ENCODE data around the gene FKBP1A.
A peak's percentile ranks its signal among the peaks of the same experiment; 100 is the strongest.

Gene FKBP1A

DNA sequence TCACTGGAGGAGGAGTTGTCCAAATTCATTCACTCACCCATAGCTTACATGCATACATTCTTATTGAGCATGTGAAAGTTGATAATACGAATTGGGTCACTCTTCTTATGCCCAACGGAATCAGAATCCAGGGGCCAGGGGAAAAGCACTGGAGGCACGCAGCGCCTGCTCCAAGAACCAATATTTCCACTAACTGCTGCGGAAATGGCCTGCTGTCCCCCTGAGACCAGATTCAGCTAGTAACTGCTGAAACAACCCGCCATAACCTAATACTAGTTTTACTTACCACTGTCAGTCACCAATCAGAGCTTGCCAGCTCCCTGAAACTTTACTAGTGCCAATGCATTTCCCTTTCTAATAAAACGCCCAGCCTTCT is 641 bp upstream of the FKBP1A start:
- Histone ChIP-seq H3K9ac (ENCODE audit: low read depth, low read length) (peak overlapping the region; percentile 86), H3K36me3 (ENCODE audit: insufficient read depth, low read length) (peaks cover 20% of the 10 kb centered on the region), H3K4me1 (ENCODE audit: control insufficient read depth, insufficient read depth, low read length) (peaks cover 38% of the 10 kb centered on the region), H3K9me3 (replicated peaks; ENCODE audit: low read length) (no peaks in the 10 kb centered on the region), H3K4me3 (ENCODE audit: low read length) (peak overlapping the region; percentile 97), H3K27me3 (ENCODE audit: control insufficient read depth, insufficient read depth, low read length) (peaks cover 7% of the 10 kb centered on the region), H3K4me2 (ENCODE audit: low read length) (peak overlapping the region; percentile 90)

DNA sequence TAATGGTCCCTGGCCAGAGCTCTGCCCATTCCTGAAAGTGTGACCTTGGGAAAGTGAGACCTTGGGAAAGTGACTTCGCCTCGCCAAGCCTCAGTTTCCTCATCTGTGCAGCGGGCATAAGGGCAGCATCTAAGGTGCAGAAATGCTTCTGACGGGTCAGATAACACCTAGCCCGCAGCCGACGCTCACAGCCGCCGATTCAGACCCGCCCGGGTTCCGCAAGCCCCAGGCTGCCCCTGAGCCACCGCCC is 486 bp downstream of the FKBP1A start:
- H3K9ac ChIP-seq (ENCODE audit: low read depth, low read length): peak overlapping the region; percentile 86
- H3K4me3 ChIP-seq (ENCODE audit: low read length): peak overlapping the region; percentile 97
- H3K9me3 ChIP-seq (replicated peaks; ENCODE audit: low read length): no peaks in the 10 kb centered on the region
- H3K4me1 ChIP-seq (ENCODE audit: control insufficient read depth, insufficient read depth, low read length): peaks cover 45% of the 10 kb centered on the region
- H3K36me3 ChIP-seq (ENCODE audit: insufficient read depth, low read length): peaks cover 20% of the 10 kb centered on the region
- H3K4me2 ChIP-seq (ENCODE audit: low read length): peak overlapping the region; percentile 90
- peaks cover 7% of the 10 kb centered on the region for H3K27me3 ChIP-seq (ENCODE audit: control insufficient read depth, insufficient read depth, low read length)

DNA sequence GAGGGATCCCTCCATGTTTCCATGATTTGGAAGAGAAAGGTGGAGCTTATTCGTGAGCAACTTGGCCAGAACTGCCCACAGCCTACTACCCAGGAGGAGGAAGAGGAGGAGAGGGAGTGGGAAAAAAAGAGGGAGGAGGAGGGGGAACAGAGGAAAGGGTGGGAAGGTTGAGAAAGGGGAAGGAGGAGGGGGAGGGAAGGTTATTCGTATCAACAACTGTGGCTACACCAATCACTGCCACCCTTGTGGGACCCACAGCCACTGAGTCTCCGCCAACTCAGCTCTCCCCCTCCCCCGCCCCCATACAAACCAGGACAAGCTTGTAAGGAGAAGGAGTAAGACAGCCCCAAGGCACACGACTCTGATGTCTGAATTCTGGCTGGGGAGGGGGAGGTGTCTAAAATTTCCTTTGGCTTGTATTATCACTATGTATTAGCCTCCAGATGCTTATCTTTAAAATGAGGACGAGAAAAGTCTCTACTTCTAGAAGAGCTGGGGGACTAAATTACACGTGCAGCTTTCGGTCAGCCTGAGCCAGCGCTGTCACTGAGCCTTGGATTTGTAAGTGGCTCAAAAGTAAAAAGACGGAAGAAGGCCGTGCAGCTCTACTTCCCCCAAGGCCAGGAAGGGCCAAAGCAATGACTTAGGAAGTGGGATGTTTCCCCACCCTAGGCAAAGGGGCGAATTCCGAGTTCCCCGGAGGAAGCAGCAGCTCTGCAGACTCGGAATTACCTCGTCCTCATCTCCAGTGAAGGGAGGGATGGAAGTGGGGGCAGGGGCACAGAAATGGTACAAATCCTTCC is 1.0 kb downstream of the FKBP1A start:
- H3K9ac ChIP-seq (ENCODE audit: low read depth, low read length): peak overlapping the region; percentile 86
- peaks cover 20% of the 10 kb centered on the region for H3K36me3 ChIP-seq (ENCODE audit: insufficient read depth, low read length)
- peaks cover 7% of the 10 kb centered on the region for H3K27me3 ChIP-seq (ENCODE audit: control insufficient read depth, insufficient read depth, low read length)
- H3K4me1 ChIP-seq (ENCODE audit: control insufficient read depth, insufficient read depth, low read length): peaks cover 45% of the 10 kb centered on the region
- peak overlapping the region; percentile 90 for H3K4me2 ChIP-seq (ENCODE audit: low read length)
- H3K4me3 ChIP-seq (ENCODE audit: low read length): peak overlapping the region; percentile 97
- no peaks in the 10 kb centered on the region for H3K9me3 ChIP-seq (replicated peaks; ENCODE audit: low read length)

DNA sequence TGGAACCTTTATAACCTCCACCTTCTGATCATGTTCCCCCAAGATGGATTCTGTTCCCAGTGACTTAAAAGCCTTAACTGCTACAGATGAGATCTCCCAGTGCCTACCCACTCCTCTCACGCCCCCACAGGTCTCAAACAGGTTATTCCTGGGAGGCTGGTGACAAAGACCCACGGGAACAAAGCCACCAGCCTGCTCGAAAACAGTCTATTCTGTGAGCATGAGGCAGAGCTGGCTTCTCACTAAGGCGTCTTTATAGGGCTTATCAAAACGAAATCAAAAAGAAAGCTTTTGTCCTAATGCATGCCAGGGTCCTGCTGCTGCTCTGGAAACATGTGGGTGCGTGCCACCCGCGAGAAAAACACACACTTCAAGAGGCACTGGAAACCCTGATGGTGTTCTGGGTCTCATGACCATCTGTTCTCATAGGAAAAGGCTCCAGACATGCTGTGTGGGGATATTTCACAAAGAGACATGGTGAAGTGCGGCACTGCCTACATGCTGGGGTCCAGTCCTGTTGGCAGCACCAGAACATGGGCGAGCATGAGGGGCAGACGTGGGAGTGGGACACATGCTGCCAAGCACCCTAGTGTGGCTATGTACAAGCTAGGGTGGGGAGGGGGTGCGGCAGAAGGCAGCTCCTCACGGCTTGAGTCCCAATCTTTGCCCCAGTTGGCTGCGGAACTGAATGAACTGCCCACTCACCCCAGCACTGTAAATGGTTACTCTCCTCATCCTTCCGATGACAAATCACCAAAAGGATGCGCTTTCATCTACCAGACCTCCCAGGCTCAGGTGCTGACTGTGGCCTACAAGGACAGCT is 2.1 kb downstream of the FKBP1A start:
- H3K4me1 ChIP-seq (ENCODE audit: control insufficient read depth, insufficient read depth, low read length): peaks cover 45% of the 10 kb centered on the region

DNA sequence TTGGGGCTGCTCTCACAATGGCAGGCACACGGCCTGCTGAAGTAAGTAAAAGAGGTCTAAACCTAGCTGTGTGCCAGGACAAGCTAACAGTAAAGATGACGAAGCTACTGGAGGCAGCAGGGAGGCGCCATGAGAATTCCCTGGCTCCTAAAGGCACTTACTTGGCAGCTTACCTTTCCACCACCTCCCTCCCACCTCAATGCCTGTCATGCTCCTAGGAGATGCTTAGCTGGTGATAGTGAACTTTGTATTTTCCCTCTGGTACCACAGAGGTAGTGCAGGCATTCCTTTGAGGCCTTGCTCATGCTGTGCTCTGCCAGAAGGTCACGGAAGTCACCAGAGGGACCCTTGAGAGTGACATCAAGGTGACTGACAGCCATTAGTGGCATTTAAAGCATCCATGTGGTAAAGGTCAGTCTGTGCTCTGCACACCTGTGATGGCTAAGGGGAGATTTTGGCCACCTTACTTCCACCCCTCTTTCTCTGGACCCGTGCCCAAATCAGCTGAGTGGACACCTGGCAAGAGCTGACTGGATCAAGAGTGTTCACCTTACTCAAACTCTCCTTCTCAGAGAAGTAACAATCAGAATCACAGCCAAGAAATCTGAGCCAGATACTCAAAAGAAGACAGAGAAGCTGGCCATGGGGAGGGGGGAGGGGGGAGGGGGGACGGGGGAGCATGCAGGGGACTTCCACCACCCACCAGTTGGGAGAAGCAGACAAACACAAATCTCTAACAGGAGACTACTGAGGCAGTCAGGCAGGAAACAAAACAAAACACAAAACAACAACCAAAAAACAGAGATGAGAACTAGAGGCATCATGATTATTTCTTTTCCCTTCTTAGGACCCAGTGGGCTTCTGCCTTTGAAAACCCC is 2.9 kb downstream of the FKBP1A start:
- no peaks in the 10 kb centered on the region for H3K27me3 ChIP-seq (ENCODE audit: control insufficient read depth, insufficient read depth, low read length)
- H3K4me2 ChIP-seq (ENCODE audit: low read length): peak overlapping the region; percentile 90
- peak overlapping the region; percentile 86 for H3K9ac ChIP-seq (ENCODE audit: low read depth, low read length)
- no peaks in the 10 kb centered on the region for H3K9me3 ChIP-seq (replicated peaks; ENCODE audit: low read length)
- H3K4me3 ChIP-seq (ENCODE audit: low read length): peak overlapping the region; percentile 97
- peaks cover 37% of the 10 kb centered on the region for H3K36me3 ChIP-seq (ENCODE audit: insufficient read depth, low read length)
- peaks cover 45% of the 10 kb centered on the region for H3K4me1 ChIP-seq (ENCODE audit: control insufficient read depth, insufficient read depth, low read length)

More for the DNA sequence above, 2.1 kb downstream of the FKBP1A start:
- H3K9ac ChIP-seq (ENCODE audit: low read depth, low read length): peak overlapping the region; percentile 86
- H3K4me2 ChIP-seq (ENCODE audit: low read length): peak overlapping the region; percentile 90
- H3K4me3 ChIP-seq (ENCODE audit: low read length): peak overlapping the region; percentile 97
- peaks cover 31% of the 10 kb centered on the region for H3K36me3 ChIP-seq (ENCODE audit: insufficient read depth, low read length)
- peaks cover 2% of the 10 kb centered on the region for H3K27me3 ChIP-seq (ENCODE audit: control insufficient read depth, insufficient read depth, low read length)
- H3K9me3 ChIP-seq (replicated peaks; ENCODE audit: low read length): no peaks in the 10 kb centered on the region

DNA sequence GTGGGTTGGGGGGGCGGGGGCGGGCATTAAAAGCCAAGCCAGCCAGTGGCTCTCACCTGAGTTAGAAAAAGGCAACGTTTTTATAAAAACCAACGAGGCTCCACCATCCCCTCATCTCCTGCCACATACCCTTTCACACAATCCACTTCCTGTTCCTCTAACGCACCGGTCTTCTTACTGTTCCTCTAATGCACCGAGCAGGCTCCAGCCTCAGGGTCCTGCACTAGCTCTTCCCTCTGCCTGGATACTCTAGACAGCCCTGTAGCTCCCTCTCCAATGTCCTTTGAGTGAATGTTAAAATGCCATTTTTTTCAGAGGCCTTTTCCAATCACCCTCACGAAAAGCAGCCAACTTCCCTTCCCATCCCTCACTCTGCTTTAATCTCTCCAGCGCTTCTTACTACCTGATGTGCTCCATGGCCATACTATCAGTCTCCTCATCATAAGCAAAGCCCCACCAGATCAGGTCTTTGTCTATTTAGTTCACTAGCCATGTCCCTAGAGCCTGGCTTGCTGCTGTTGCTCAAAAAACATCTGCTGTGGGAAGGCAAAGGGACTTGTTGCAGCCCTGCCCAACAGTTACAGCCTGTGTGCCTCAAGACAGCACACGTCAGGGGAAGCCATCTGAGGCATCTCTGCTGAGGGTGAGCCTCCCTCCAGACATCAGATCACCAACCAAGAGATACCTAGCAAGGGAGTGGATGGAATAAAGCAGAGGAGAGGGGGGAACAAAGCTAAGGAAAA is 3.9 kb downstream of the FKBP1A start:
- Histone ChIP-seq H3K9me3 (replicated peaks; ENCODE audit: low read length) (no peaks in the 10 kb centered on the region), H3K4me1 (ENCODE audit: control insufficient read depth, insufficient read depth, low read length) (peaks cover 45% of the 10 kb centered on the region), H3K9ac (ENCODE audit: low read depth, low read length) (peak overlapping the region; percentile 41), H3K4me2 (ENCODE audit: low read length) (peak overlapping the region; percentile 75), H3K4me3 (ENCODE audit: low read length) (peak overlapping the region; percentile 47), H3K27me3 (ENCODE audit: control insufficient read depth, insufficient read depth, low read length) (no peaks in the 10 kb centered on the region), H3K36me3 (ENCODE audit: insufficient read depth, low read length) (peaks cover 44% of the 10 kb centered on the region)

DNA sequence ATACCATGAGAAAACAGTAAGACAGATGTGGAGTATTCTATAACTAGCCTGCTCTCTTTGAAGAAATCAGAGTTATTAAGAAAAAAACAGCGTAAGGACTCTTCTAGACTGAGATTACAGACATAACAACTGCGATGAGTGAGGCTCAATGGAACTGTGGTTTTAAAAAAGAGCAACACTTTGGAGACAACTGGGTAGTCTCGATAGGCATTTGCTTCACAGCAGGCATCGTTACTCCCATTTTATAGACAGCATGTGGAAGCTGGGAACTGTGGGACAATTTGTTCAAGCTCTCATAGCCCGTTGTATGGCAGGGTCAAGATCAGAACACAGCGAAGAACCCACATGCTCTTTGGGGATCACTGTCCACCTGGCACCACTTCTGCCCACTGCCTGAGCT is 4.6 kb downstream of the FKBP1A start:
- Histone ChIP-seq H3K4me3 (ENCODE audit: low read length) (no peak overlapping the region), H3K9ac (ENCODE audit: low read depth, low read length) (no peak overlapping the region)

DNA sequence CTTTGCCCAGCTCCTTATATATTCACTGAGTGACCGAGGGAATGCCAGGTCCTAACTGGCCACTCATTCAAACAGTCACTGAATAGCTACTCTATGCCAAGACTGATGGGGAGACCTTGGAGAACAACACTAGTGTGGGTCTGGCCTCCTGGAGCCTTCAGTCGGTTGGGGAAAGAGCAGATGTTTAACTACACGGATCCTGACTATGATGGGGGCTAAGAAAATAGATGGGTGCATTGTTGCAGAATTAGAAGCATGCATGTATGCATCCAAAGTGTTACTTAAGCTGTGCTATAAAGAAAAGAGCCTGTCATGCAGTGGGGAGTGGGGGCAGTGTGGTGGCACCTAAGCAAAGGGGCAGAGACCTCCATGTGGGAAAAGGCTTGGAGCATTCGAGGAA is 6.5 kb downstream of the FKBP1A start:
- Histone ChIP-seq H3K27me3 (ENCODE audit: control insufficient read depth, insufficient read depth, low read length) (no peaks in the 10 kb centered on the region), H3K36me3 (ENCODE audit: insufficient read depth, low read length) (peaks cover 52% of the 10 kb centered on the region), H3K4me2 (ENCODE audit: low read length) (no peak overlapping the region), H3K4me3 (ENCODE audit: low read length) (no peak overlapping the region), H3K9ac (ENCODE audit: low read depth, low read length) (no peak overlapping the region), H3K9me3 (replicated peaks; ENCODE audit: low read length) (no peaks in the 10 kb centered on the region), H3K4me1 (ENCODE audit: control insufficient read depth, insufficient read depth, low read length) (peaks cover 52% of the 10 kb centered on the region)

More for the DNA sequence above, 4.6 kb downstream of the FKBP1A start:
- Histone ChIP-seq H3K9me3 (replicated peaks; ENCODE audit: low read length) (no peaks in the 10 kb centered on the region), H3K36me3 (ENCODE audit: insufficient read depth, low read length) (peaks cover 44% of the 10 kb centered on the region), H3K4me1 (ENCODE audit: control insufficient read depth, insufficient read depth, low read length) (peaks cover 40% of the 10 kb centered on the region), H3K27me3 (ENCODE audit: control insufficient read depth, insufficient read depth, low read length) (no peaks in the 10 kb centered on the region), H3K4me2 (ENCODE audit: low read length) (peak overlapping the region; percentile 75)

DNA sequence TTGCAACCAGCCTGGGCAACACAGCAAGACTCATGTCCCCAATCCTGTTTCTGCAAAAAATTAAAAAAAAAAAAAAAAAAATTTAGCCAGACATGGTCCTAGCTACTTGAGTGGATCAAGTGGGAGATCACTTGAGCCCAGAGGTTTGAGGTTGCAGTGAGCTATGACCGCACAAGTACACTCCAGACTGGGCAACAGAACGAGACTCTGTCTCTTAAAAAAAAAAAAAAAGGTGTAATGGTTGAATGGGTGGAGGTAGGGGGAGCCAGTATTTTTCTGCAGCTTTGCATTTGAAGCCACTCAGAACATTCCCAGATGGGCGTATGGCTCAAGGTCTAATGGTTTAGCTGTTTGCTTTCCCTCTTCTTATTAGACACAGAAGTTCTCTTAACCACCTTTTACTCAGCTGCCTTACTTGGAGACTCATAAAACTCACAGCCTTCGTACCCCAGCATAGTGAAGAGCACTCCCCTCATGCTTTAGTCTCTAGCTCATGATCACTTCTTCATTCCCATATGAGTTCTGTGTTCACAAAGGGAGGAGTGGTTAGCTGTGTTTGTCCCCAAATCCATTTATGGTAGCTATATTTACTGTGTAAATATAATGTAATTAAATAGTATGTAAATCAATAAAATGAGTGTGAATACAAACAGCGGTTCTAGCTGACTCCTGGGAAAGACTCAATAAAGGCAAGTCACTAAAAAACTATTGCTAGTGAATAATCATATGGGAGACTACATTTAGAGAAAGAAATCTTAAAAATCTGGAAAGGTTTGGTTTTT is 9.0 kb downstream of the FKBP1A start:
- Histone ChIP-seq H3K9me3 (replicated peaks; ENCODE audit: low read length) (no peaks in the 10 kb centered on the region), H3K4me3 (ENCODE audit: low read length) (no peak overlapping the region), H3K36me3 (ENCODE audit: insufficient read depth, low read length) (peaks cover 34% of the 10 kb centered on the region), H3K27me3 (ENCODE audit: control insufficient read depth, insufficient read depth, low read length) (no peaks in the 10 kb centered on the region), H3K4me2 (ENCODE audit: low read length) (no peak overlapping the region), H3K4me1 (ENCODE audit: control insufficient read depth, insufficient read depth, low read length) (peaks cover 41% of the 10 kb centered on the region), H3K9ac (ENCODE audit: low read depth, low read length) (no peak overlapping the region)

DNA sequence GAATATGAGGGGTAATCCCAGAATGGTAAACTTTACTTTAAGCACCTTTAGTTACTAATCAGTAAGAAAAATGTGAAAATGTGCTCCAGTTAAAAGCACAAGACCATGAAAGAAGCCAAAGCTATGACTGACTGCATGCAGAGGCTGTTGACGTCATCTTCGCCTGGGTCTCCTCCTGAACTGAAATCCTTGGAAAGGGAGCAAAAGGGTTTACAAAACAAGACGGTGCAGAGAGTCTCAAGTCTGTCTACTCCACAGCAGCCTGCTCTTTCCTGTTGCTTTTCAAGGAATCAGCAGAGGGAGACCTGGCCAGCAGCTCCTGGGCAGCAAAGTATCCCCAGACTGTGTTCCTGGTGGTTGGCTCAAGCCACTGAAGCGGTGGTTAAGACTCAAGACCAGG is 10.2 kb downstream of the FKBP1A start:
- H3K4me1 ChIP-seq (ENCODE audit: control insufficient read depth, insufficient read depth, low read length): peaks cover 41% of the 10 kb centered on the region
- no peak overlapping the region for H3K4me3 ChIP-seq (ENCODE audit: low read length)
- peaks cover 36% of the 10 kb centered on the region for H3K36me3 ChIP-seq (ENCODE audit: insufficient read depth, low read length)
- no peaks in the 10 kb centered on the region for H3K9me3 ChIP-seq (replicated peaks; ENCODE audit: low read length)
- peak overlapping the region; percentile 17 for H3K4me2 ChIP-seq (ENCODE audit: low read length)
- H3K9ac ChIP-seq (ENCODE audit: low read depth, low read length): no peak overlapping the region
- no peaks in the 10 kb centered on the region for H3K27me3 ChIP-seq (ENCODE audit: control insufficient read depth, insufficient read depth, low read length)
